GM21526 (cell line): ENCODE measurements around the gene SURF1.
"Not testable (repeated sequence)": the region's sequence is repeated elsewhere in the genome, so short reads cannot be mapped to it uniquely, and the experiment has no call there.

Source experiments
- ATAC-seq: cut with Tn5 transposase; IDR thresholded peaks from one replicate; pipeline ENCODE4 v1.9.1; 2021; ENCODE audit warnings: moderate library complexity; ENCODE audit not compliant: unreplicated experiment, low FRiP score

SURF1 gene

DNA sequence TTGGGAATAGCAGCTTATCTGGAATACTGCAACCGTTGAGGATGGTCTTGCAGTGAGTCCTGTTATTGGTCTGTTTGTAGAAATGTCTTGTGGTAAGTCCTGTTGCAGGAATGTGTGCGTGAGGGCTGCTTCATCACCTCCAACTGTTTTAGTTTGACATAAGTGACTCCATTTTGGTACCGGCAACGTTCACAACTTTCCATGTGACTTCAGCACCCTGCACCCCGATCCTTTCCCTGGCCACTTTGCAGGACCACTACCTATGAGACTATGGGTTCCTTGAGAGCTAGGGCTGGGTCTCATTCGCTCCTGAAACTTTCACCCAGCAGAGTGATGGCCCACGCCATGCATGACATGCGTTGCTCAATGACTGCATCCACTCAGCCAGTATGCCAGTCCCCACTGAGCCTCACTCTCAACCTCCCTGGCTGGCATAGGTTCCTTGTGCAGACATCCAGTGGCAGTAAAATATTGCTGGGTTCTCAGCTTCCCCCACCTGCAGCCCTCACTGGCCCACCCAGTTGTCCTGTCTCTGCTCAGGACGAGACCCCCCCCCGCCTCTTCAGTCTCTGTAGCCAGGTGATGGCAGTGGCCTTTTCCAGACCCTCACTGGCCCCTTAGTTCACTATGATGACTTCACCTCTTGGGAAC, 28.3 kb downstream of the SURF1 start:
- no peak for ATAC-seq

GRCh38 chr9:133327021-133327420, 29.3 kb downstream of the SURF1 start:
- ATAC-seq = not testable (repeated sequence)

GRCh38 chr9:133323991-133324703, 32.1 kb downstream of the SURF1 start:
- no peak for ATAC-seq

GRCh38 chr9:133323211-133323610, 33.1 kb downstream of the SURF1 start:
- ATAC-seq = no peak

GRCh38 chr9:133322701-133323100, 33.6 kb downstream of the SURF1 start:
- no peak for ATAC-seq

- no peak for ATAC-seq
Observed at GRCh38 chr9:133321411-133321935, 34.8 kb downstream of the SURF1 start.

- ATAC-seq = no peak
Observed at GRCh38 chr9:133320421-133320881, 35.8 kb downstream of the SURF1 start.

DNA sequence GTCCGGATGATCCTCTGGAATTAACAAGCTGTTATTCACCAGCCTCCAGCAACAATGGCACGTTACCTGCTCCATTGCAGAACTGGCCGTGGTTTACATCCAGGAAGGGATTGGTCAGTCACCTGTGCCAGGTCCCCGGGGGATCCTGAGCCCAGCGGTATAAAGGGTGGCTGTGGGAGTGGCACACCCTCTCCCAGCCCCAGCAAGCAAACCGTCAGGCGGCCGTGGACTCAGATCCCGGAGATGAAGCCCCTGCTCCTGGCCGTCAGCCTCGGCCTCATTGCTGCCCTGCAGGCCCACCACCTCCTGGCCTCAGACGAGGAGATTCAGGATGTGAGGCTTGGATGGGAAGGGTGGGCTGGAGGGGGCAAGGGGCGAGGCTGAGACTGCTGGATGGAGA, 38.7 kb downstream of the SURF1 start:
- not testable (repeated sequence) for ATAC-seq

DNA sequence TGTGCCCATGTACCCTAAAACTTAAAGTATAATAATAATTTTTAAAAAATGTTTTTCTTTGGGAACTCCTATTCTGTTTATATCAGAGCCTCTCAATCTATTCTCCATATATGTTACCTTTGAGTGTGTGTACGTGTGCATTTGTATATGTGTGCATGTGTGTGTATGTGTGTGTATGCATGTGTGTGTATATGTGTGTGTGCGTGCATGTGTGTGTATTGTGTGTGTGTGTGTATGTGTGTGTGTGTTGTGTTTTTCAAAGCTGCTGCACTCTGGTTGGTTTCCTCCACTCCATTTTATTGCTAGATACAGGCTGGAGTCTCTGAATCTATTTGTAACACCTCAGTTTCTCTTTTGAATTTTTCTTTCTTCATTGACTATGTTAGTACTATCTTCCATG, 40.3 kb downstream of the SURF1 start:
- no peak for ATAC-seq

GRCh38 chr9:133309608-133310007, 46.7 kb downstream of the SURF1 start:
- ATAC-seq = no peak

GRCh38 chr9:133307301-133307700, 49.0 kb downstream of the SURF1 start:
- no peak for ATAC-seq

DNA sequence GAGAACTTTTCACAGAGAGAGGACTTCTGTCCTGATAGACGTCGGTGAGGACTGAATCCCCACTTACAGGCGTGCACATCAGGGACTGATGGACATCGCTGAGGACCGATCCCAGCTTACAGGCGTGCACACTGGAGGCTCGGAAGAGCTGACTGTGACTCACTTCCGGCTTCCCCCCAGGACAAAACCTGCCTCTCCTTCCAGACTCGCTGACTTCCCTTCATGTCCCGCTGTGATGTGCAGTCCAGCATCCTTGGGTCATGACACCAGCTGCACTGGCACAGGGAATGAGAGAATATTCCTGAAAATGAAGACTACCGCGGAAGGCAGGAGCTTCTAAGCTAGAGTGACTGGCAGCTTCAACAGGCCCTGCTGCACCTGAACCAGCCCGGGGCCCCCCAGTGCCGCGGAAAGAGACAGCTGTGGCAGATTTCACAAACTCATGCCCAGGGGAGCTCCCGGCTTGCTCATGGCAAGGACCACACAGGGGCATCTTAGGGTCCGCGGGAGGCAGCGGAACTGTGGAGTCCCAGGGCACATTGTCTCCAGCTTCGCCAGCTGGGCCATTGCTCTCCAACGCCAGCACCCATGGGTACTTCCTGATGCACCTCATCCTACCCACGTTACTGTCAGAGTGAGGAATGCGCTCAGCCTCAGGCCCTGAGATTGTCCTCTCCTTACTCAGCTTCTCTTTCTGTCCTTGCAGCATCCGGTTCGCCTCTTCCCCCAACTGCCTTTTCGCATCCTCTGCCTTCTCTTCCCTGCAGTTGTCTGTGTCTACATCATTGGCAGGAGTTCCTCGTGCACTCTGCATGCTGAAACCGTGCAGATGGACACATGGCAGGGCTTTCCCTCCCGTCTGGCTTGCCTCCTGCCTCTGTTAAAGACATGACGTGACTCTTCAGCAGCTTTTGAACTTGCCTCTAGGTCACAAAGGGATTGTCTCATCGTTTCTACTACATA, 49.8 kb downstream of the SURF1 start:
- no peak for ATAC-seq

DNA sequence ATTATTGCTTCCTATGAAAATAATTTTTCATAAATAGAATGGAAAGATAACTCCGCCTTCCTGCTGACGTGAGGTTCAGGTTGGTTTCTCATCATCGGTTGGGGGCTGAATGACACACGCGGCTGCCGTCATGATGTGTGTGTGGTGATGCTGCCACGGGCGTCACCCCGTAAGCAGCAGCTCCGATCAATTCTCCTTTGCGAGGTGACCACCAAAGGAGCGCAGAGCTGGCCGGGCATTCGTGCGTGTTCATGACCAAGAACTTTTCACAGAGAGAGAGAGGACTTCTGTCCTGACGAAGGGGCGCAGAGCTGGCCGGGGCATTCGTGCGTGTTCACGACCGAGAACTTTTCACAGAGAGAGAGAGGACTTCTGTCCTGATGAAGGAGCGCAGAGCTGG, 50.6 kb downstream of the SURF1 start:
- no peak for ATAC-seq

GRCh38 chr9:133304477-133305377, 51.6 kb downstream of the SURF1 start:
- no peak for ATAC-seq

GRCh38 chr9:133304158-133304470, 52.2 kb downstream of the SURF1 start:
- ATAC-seq = no peak

GRCh38 chr9:133303266-133304157, 52.8 kb downstream of the SURF1 start:
- ATAC-seq = no peak
